Measurements from ENCODE around the gene NOTCH1.

GRCh38 chr9:136586391-136586953 is 40.6 kb upstream of the NOTCH1 start:
- TF ChIP-seq CTCF (IDR thresholded peaks at IDR 0.05): no peak
- no peak for TF ChIP-seq POLR2A (IDR thresholded peaks at IDR 0.05)

Data from body of pancreas (tissue), 4 donors.